Measurements from ENCODE around the gene NPBWR2. TPM values are rescaled to one million over a fixed set of nuclear protein-coding genes. Genes with fewer than 3 reads are reported as not detected.
"Not testable (repeated sequence)": the region's sequence is repeated elsewhere in the genome, so short reads cannot be mapped to it uniquely, and the experiment has no call there.

NPBWR2 gene
- total RNA-seq, 1 experiment from 2014 or later, result not detected

DNA sequence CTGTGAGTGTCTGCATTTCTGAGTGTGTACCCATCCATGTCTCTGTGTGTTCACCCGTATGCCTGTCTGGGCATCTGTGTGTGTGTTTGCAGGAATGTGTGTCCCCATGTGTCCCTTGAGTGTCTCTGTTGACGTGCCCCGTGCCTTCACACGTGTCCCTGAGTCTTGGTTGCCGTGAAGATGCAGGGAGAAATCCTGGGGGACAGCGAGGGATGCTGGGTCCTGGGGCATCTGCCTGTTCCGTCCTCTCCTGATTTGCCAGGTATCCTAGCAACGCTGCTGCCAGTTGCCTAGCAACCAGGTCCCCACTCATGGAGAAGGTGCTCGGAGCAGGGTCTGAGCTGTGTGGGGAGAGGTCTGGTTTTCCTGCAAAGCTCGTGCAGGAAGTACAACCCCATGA, 17.2 kb downstream of the NPBWR2 start:
- TF ChIP-seq, protein P1, sequence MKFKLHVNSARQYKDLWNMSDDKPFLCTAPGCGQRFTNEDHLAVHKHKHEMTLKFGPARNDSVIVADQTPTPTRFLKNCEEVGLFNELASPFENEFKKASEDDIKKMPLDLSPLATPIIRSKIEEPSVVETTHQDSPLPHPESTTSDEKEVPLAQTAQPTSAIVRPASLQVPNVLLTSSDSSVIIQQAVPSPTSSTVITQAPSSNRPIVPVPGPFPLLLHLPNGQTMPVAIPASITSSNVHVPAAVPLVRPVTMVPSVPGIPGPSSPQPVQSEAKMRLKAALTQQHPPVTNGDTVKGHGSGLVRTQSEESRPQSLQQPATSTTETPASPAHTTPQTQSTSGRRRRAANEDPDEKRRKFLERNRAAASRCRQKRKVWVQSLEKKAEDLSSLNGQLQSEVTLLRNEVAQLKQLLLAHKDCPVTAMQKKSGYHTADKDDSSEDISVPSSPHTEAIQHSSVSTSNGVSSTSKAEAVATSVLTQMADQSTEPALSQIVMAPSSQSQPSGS (CRISPR knock-in tag; IDR thresholded peaks at IDR 0.05; ENCODE audit: borderline replicate concordance, low read depth), result 0 out of 2 replicates have a peak, but pooled peaks have one; percentile 9
- no peak for TF ChIP-seq EMX1 (CRISPR knock-in tag; IDR thresholded peaks at IDR 0.05)
- no peak for TF ChIP-seq HMGXB4 (CRISPR knock-in tag; IDR thresholded peaks at IDR 0.05)
- no peak for TF ChIP-seq ZNF263 (CRISPR knock-in tag; IDR thresholded peaks at IDR 0.05; ENCODE audit: low read depth)
- TF ChIP-seq ZNF232 (CRISPR knock-in tag; IDR thresholded peaks at IDR 0.05), result no peak
- TF ChIP-seq ATF3 (CRISPR knock-in tag; conservative IDR thresholded peaks at IDR 0.05), result 0 out of 2 replicates have a peak, but pooled peaks have one; percentile 10
- no peak for TF ChIP-seq ZNF317 (CRISPR knock-in tag; IDR thresholded peaks at IDR 0.05; ENCODE audit: borderline replicate concordance, low read depth)
- TF ChIP-seq RORB (CRISPR knock-in tag; IDR thresholded peaks at IDR 0.05), result no peak
- TF ChIP-seq ARID4B (CRISPR knock-in tag; IDR thresholded peaks at IDR 0.05; ENCODE audit: borderline replicate concordance), result no peak
- TF ChIP-seq GABPB1 (CRISPR knock-in tag; IDR thresholded peaks at IDR 0.05), result no peak
- TF ChIP-seq ZNF671 (CRISPR knock-in tag; IDR thresholded peaks at IDR 0.05), result no peak
- TF ChIP-seq ZNF138 (CRISPR knock-in tag; conservative IDR thresholded peaks at IDR 0.05), result no peak
- no peak for TF ChIP-seq RELA (CRISPR knock-in tag; IDR thresholded peaks at IDR 0.05; ENCODE audit: borderline replicate concordance)
- no peak for TF ChIP-seq ZNF396 (CRISPR knock-in tag; IDR thresholded peaks at IDR 0.05; ENCODE audit: borderline replicate concordance)
- TF ChIP-seq ZNF425 (CRISPR knock-in tag; conservative IDR thresholded peaks at IDR 0.05), result no peak
- ATAC-seq (no peak), DNase-seq (ENCODE audit: low spot score) (no peak)
- H3K4me3 Mint-ChIP-seq, result no peak overlapping the region
- ChIA-PET CTCF (interaction anchor here (0.6 to 3.4 kb wide), 2 partner anchors 12 to 33 kb away, joined by 3 to 26 read pairs; no protein-coding TSS in a partner anchor), POLR2A (no interaction called here)
- peaks cover 7% of the 10 kb centered on the region for H3K4me1 Mint-ChIP-seq
- H3K27ac Mint-ChIP-seq, result no peak overlapping the region
- 0 out of 2 replicates have a peak, but pooled peaks cover 3% of the 10 kb centered on the region for H3K9me3 Mint-ChIP-seq
- H3K36me3 Mint-ChIP-seq, result no peaks in the 10 kb centered on the region
- H3K27me3 Mint-ChIP-seq (ENCODE audit: low read depth), result peaks cover 23% of the 10 kb centered on the region

GRCh38 chr20:64088586-64088985, 18.8 kb downstream of the NPBWR2 start:
- peaks cover 11% of the 10 kb centered on the region for H3K4me1 Mint-ChIP-seq
- H3K9me3 Mint-ChIP-seq; DNase-seq (ENCODE audit: low spot score); H3K27ac Mint-ChIP-seq; CTCF ChIA-PET; ATAC-seq; H3K4me3 Mint-ChIP-seq; H3K36me3 Mint-ChIP-seq; POLR2A ChIA-PET: not testable (repeated sequence)
- H3K27me3 Mint-ChIP-seq (ENCODE audit: low read depth), result peaks cover 34% of the 10 kb centered on the region

- DNase-seq (ENCODE audit: low spot score); POLR2A ChIA-PET; H3K9me3 Mint-ChIP-seq; H3K36me3 Mint-ChIP-seq; ATAC-seq; H3K4me3 Mint-ChIP-seq; H3K27ac Mint-ChIP-seq: not testable (repeated sequence)
- Mint-ChIP-seq H3K4me1 (peaks cover 15% of the 10 kb centered on the region), H3K27me3 (ENCODE audit: low read depth) (peaks cover 41% of the 10 kb centered on the region)
- CTCF ChIA-PET, result interaction anchor here (2.3 to 5.6 kb wide), 2 partner anchors 13 to 33 kb away, joined by 8 to 77 read pairs; no protein-coding TSS in a partner anchor
These were observed 20.0 kb downstream of the NPBWR2 start for GRCh38 chr20:64087226-64087825.

Data from WTC11 (cell line).